Measurements from ENCODE around the gene TLR4.

DNA sequence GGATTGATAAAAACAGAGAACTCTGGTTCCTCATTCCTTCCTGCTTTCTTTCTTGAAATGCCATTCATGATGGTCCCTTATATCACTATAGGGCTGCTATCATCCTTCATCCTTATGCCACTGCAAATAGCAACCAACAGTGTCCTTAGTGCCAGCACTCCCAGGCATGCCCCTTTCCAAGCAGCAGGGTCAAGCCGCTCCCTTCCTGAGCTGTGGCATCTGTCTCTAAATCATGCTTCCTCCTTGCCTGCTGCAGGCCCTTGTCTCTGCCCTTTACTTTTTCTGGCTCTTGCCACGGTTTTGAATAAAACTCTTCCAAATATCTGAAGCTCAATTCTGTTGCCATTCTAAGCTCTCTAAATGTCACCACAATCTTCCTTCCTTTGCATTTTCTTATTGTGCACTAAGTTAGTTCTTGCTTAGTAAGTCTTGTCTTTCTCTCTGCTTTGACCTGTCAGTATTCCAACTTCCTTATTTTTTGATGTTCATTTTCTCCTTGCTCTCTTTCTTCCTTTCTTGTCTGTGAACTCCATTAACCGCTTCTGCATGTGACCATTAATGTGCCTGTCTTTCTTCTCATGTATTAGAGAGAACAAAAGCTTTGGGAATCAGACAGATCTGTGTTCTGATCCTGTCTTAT is 19.9 kb downstream of the TLR4 start:
- TF ChIP-seq FOXM1 (IDR thresholded peaks at IDR 0.05; ENCODE audit: borderline replicate concordance) (no peak), SUZ12 (IDR thresholded peaks at IDR 0.05) (no peak), TARDBP (IDR thresholded peaks at IDR 0.05) (no peak), SP1 (IDR thresholded peaks at IDR 0.05) (no peak), BHLHE40 (IDR thresholded peaks at IDR 0.05; ENCODE audit: borderline replicate concordance) (no peak), ELF4 (IDR thresholded peaks at IDR 0.05) (no peak), ZNF384 (IDR thresholded peaks at IDR 0.05) (no peak), FOXK2 (IDR thresholded peaks at IDR 0.05) (no peak), ARNT (IDR thresholded peaks at IDR 0.05) (no peak), NFRKB (IDR thresholded peaks at IDR 0.05) (no peak), FOXA1 (IDR thresholded peaks at IDR 0.05) (no peak), HDGF (IDR thresholded peaks at IDR 0.05; ENCODE audit: borderline replicate concordance) (no peak)
- TF ChIP-seq, protein P1, sequence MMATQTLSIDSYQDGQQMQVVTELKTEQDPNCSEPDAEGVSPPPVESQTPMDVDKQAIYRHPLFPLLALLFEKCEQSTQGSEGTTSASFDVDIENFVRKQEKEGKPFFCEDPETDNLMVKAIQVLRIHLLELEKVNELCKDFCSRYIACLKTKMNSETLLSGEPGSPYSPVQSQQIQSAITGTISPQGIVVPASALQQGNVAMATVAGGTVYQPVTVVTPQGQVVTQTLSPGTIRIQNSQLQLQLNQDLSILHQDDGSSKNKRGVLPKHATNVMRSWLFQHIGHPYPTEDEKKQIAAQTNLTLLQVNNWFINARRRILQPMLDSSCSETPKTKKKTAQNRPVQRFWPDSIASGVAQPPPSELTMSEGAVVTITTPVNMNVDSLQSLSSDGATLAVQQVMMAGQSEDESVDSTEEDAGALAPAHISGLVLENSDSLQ (IDR thresholded peaks at IDR 0.05): no peak
